ENCODE results near the gene AKAP13.
A peak's percentile ranks its signal among the peaks of the same experiment; 100 is the strongest.

AKAP13 gene

DNA sequence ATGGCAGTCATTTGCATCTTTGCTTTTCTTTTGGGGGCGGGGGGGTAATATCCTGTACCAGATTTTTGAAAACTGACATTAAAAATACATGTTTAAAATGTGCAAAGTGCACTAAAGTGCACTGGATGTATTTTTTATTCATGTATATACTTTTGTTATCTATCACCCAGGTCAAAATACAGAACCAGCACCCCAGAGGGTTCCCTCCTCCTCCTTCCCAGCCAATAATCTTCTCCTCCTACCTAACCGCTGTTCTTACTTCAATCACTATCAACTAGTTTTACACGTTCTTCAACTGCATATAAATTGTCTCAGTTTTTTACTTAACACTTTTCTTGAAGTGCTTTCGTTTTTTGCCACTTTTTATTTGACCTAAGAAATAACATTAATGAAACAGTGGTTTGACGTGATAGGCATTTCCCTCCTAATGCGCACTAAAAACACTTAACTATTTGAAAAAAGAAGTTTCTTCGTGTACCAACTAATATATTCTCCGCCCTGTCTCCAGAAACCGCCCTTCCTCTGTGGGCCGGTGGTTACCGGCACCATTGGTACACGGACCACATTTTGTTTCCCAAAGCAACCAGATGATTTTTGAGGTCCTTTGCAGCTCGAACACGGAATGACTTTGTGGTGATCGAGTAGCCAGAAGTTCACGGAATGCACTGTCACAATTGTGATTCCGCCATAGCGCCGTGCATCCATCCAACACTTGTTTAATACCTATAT is 836 bp upstream of the AKAP13 start:
- H3K9ac ChIP-seq (ENCODE audit: low read length): peak overlapping the region; percentile 68
- H3K4me1 ChIP-seq (ENCODE audit: low read length): peaks cover 30% of the 10 kb centered on the region
- H3K27me3 ChIP-seq (ENCODE audit: low read depth, low read length): peaks cover 28% of the 10 kb centered on the region
- peak overlapping the region; percentile 78 for H3K4me2 ChIP-seq (ENCODE audit: low read length)
- H3K9me3 ChIP-seq (ENCODE audit: insufficient read depth, low read length): no peaks in the 10 kb centered on the region
- peak overlapping the region; percentile 82 for H2AFZ ChIP-seq (ENCODE audit: low read depth, low read length)
- peak overlapping the region; percentile 81 for H3K4me3 ChIP-seq (ENCODE audit: low read length)
- peaks cover 32% of the 10 kb centered on the region for H4K20me1 ChIP-seq (ENCODE audit: insufficient read depth, low read length)
- TF ChIP-seq EZH2phosphoT487 (IDR thresholded peaks at IDR 0.05; ENCODE audit: low read depth): no peak
- TF ChIP-seq, protein P1, sequence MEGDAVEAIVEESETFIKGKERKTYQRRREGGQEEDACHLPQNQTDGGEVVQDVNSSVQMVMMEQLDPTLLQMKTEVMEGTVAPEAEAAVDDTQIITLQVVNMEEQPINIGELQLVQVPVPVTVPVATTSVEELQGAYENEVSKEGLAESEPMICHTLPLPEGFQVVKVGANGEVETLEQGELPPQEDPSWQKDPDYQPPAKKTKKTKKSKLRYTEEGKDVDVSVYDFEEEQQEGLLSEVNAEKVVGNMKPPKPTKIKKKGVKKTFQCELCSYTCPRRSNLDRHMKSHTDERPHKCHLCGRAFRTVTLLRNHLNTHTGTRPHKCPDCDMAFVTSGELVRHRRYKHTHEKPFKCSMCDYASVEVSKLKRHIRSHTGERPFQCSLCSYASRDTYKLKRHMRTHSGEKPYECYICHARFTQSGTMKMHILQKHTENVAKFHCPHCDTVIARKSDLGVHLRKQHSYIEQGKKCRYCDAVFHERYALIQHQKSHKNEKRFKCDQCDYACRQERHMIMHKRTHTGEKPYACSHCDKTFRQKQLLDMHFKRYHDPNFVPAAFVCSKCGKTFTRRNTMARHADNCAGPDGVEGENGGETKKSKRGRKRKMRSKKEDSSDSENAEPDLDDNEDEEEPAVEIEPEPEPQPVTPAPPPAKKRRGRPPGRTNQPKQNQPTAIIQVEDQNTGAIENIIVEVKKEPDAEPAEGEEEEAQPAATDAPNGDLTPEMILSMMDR (IDR thresholded peaks at IDR 0.05; ENCODE audit: low read depth, low read length): no peak
- H3K36me3 ChIP-seq (replicated peaks; ENCODE audit: low read depth, low read length): no peaks in the 10 kb centered on the region
- H3K27ac ChIP-seq (ENCODE audit: low read length): peak overlapping the region; percentile 53
- peaks cover 30% of the 10 kb centered on the region for H3K79me2 ChIP-seq (ENCODE audit: low read length)

DNA sequence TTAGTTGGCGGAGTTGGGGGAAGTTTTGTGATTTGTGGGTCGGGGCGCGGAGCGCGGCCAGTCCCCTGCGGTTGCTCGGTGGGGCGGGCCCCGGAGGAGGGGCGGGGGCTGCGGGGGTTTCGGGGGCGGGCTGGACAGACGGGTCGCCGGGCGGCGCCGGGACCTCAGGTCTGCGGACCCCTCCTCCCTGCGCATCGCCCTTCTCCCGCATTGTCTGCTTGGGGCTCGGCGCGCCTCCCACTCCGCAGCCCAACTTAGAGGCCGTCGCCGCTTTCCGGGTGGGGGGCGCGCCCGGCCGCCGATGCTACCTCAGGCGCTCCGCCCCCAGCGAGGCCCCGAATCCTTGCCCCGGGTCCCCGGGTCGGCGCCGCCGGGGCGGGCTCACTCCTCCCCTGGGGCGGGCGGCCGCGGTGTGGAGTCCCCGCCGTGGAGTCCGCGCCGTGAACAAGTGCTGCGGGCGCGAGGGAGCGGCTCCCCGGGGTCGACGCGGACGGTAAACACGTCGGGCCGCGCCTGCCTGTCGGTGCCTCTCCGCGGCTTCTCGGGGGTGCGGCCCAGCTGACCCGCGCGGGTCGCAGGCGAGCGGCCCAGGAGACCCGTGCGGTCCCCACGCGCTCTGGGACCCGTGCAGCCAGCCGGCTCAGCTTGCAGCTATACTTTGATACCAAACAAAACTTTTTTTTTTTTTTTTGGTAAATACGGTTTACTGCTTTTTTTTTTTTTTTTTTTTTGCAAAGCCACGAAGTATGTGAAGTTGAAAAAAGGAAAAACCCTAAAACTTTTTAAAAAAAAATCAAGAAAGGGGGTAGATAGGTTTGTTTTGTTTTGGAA is 624 bp downstream of the AKAP13 start:
- Histone ChIP-seq H3K79me2 (ENCODE audit: low read length) (peaks cover 43% of the 10 kb centered on the region), H3K9ac (ENCODE audit: low read length) (peak overlapping the region; percentile 66), H3K36me3 (replicated peaks; ENCODE audit: low read depth, low read length) (no peaks in the 10 kb centered on the region), H3K4me2 (ENCODE audit: low read length) (peak overlapping the region; percentile 76), H3K27me3 (ENCODE audit: low read depth, low read length) (peaks cover 13% of the 10 kb centered on the region), H3K4me1 (ENCODE audit: low read length) (peaks cover 30% of the 10 kb centered on the region), H3K9me3 (ENCODE audit: insufficient read depth, low read length) (no peaks in the 10 kb centered on the region), H3K4me3 (ENCODE audit: low read length) (peak overlapping the region; percentile 84), H4K20me1 (ENCODE audit: insufficient read depth, low read length) (peaks cover 43% of the 10 kb centered on the region), H2AFZ (ENCODE audit: low read depth, low read length) (no peak overlapping the region; the same call in 1 of the 2 replicates), H3K27ac (ENCODE audit: low read length) (peak overlapping the region; percentile 71)
- TF ChIP-seq EZH2phosphoT487 (IDR thresholded peaks at IDR 0.05; ENCODE audit: low read depth): no peak
- TF ChIP-seq, protein P1 (IDR thresholded peaks at IDR 0.05; ENCODE audit: low read depth, low read length): no peak

DNA sequence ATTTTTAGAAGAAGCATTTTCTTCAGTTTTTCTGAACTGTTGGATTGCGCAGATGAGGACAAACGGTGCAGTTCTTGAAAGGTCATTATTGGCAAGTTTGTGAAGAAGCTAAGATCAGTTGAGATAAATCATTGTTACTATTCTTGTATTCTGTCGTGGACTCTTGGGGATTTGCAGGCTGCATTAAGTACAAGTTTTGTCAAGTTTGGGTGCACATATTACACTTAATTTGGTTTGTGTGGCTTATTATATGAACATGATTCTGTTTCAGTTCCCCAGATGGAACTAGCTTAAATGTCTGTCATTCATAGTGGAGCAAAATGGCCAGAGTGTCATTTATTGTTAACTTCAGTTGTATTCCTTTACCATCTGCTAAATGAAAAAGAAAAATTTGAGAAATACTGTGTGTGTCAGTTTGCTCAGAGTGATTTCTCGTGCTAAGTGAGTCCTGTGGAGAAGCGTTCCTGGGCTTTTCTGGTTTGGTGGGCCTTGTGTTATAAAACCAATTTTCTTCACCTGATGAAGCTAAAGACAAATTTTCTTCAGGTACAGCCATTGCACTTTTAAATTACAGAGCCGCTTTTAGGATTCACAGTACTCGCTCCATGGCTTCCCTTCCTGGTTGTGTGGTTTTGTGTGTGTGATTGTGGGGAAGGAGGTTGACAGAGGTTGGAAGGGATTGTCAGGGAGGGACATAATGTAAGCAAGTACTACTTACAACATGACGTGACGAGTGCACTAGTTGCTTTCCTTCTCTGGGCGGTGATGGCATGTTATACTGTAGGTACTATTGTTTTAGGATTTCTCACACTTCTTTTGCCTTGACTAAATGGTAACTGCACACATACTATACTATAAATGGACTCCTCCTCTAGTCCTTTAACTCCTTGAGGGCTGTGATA is 1.7 kb downstream of the AKAP13 start:
- Histone ChIP-seq H3K27me3 (ENCODE audit: low read depth, low read length) (peaks cover 4% of the 10 kb centered on the region; the same call in 1 of the 2 replicates), H2AFZ (ENCODE audit: low read depth, low read length) (no peak overlapping the region), H3K4me2 (ENCODE audit: low read length) (peak overlapping the region; percentile 76), H3K36me3 (replicated peaks; ENCODE audit: low read depth, low read length) (peaks cover 2% of the 10 kb centered on the region), H4K20me1 (ENCODE audit: insufficient read depth, low read length) (peaks cover 43% of the 10 kb centered on the region), H3K9ac (ENCODE audit: low read length) (peak overlapping the region; percentile 66; the same call in 1 of the 2 replicates), H3K4me1 (ENCODE audit: low read length) (peaks cover 31% of the 10 kb centered on the region), H3K79me2 (ENCODE audit: low read length) (peaks cover 53% of the 10 kb centered on the region), H3K4me3 (ENCODE audit: low read length) (peak overlapping the region; percentile 84), H3K9me3 (ENCODE audit: insufficient read depth, low read length) (no peaks in the 10 kb centered on the region), H3K27ac (ENCODE audit: low read length) (no peak overlapping the region)
- TF ChIP-seq, protein P1 (IDR thresholded peaks at IDR 0.05; ENCODE audit: low read depth, low read length): no peak
- no peak for TF ChIP-seq EZH2phosphoT487 (IDR thresholded peaks at IDR 0.05; ENCODE audit: low read depth)

All from OCI-LY3 (cell line).